Mesenchymal stem cell (in vitro differentiated cells and primary cell): ENCODE measurements around the gene ARVCF.

Source experiments
- DNase-seq: peaks from one replicate; pipeline ENCODE4 v3.0.0-alpha.2; 2013
- H2AFZ ChIP-seq: one replicate; pipeline ENCODE4 v1.6.1; 2013; ENCODE audit warnings: low read depth, mild to moderate bottlenecking, control low read depth, inconsistent platforms, low read length, moderate library complexity
- H2AK5ac ChIP-seq: 2 replicates; pipeline ENCODE4 v1.6.1; 2013; ENCODE audit warnings: low read length, moderate library complexity, mild to moderate bottlenecking, inconsistent platforms; ENCODE audit not compliant: severe bottlenecking
- H2BK120ac ChIP-seq: one replicate; pipeline ENCODE4 v1.6.1; 2013; ENCODE audit warnings: low read depth, mild to moderate bottlenecking, inconsistent platforms, low read length, moderate library complexity
- H2BK12ac ChIP-seq, 2 experiments: one replicate each; pipeline ENCODE4 v1.6.1; 2013; ENCODE audit warnings: inconsistent platforms in 2 of 2, low read length in 2 of 2, mild to moderate bottlenecking in 2 of 2, moderate library complexity in 2 of 2, control low read depth in 1 of 2
- H2BK15ac ChIP-seq: one replicate; pipeline ENCODE4 v1.6.1; 2013; ENCODE audit warnings: mild to moderate bottlenecking, low read depth, inconsistent platforms; ENCODE audit not compliant: poor library complexity, severe bottlenecking
- H2BK5ac ChIP-seq: 2 replicates; pipeline ENCODE4 v1.6.1; 2013; ENCODE audit warnings: low read depth, mild to moderate bottlenecking, low read length, control low read depth, inconsistent platforms; ENCODE audit not compliant: poor library complexity, severe bottlenecking
- H3K14ac ChIP-seq, 2 experiments: one replicate each; pipeline ENCODE4 v1.6.1; 2013; ENCODE audit warnings: inconsistent platforms in 2 of 2, low read length in 2 of 2, control low read depth in 1 of 2, mild to moderate bottlenecking in 1 of 2, moderate library complexity in 1 of 2
- H3K18ac ChIP-seq, 2 experiments: one replicate each; pipeline ENCODE4 v1.6.1; 2013; ENCODE audit warnings: inconsistent platforms in 2 of 2, low read length in 2 of 2, control low read depth in 1 of 2, low read depth in 1 of 2, mild to moderate bottlenecking in 1 of 2
- H3K23ac ChIP-seq, 2 experiments: one replicate each; pipeline ENCODE4 v1.6.1; 2013; ENCODE audit warnings: inconsistent platforms in 2 of 2, low read length in 2 of 2, mild to moderate bottlenecking in 2 of 2, moderate library complexity in 2 of 2, control low read depth in 1 of 2
- H3K27ac ChIP-seq: 2 replicates; pipeline ENCODE4 v1.5.1; 2013; ENCODE audit warnings: mild to moderate bottlenecking, moderate library complexity, low read length, control low read depth, inconsistent platforms; ENCODE audit not compliant: poor library complexity, severe bottlenecking
- H3K27me3 ChIP-seq, 2 experiments: 2 replicates each; pipeline versions ENCODE4 v1.6.1 to v1.7.0; 2013; ENCODE audit warnings: low read length in 2 of 2, mild to moderate bottlenecking in 2 of 2, moderate library complexity in 2 of 2, control low read depth in 1 of 2, inconsistent platforms in 1 of 2; ENCODE audit not compliant: control insufficient read depth in 1 of 2, insufficient read depth in 1 of 2
- H3K36me3 ChIP-seq, 2 experiments: 2 replicates each; pipeline versions ENCODE4 v1.6.1 to v1.7.0; 2013; ENCODE audit warnings: low read length in 2 of 2, control low read depth in 1 of 2, inconsistent platforms in 1 of 2, low read depth in 1 of 2, mild to moderate bottlenecking in 1 of 2; ENCODE audit not compliant: insufficient read depth in 2 of 2, control insufficient read depth in 1 of 2
- H3K4ac ChIP-seq, 2 experiments: one replicate each; pipeline ENCODE4 v1.6.1; 2013; ENCODE audit warnings: inconsistent platforms in 2 of 2, low read length in 2 of 2, mild to moderate bottlenecking in 2 of 2, moderate library complexity in 2 of 2, control low read depth in 1 of 2, low read depth in 1 of 2
- H3K4me1 ChIP-seq: 2 replicates; pipeline ENCODE4 v1.6.1; 2013; ENCODE audit warnings: low read depth, low read length, control low read depth; ENCODE audit not compliant: control insufficient read depth, insufficient read depth
- H3K4me2 ChIP-seq: 2 replicates; pipeline ENCODE4 v1.6.1; 2013; ENCODE audit warnings: low read length, mild to moderate bottlenecking, inconsistent platforms; ENCODE audit not compliant: poor library complexity, severe bottlenecking
- H3K4me3 ChIP-seq, 2 experiments: 2 replicates each; pipeline versions ENCODE4 v1.5.1 to v1.7.0; 2013; ENCODE audit warnings: low read length in 2 of 2, mild to moderate bottlenecking in 2 of 2, control low read depth in 1 of 2, low read depth in 1 of 2; ENCODE audit not compliant: insufficient read depth in 1 of 2
- H3K79me1 ChIP-seq: replicated peaks from 2 replicates; pipeline ENCODE4 v1.6.1; 2013; ENCODE audit warnings: mild to moderate bottlenecking, control low read depth, low read length, inconsistent platforms; ENCODE audit not compliant: poor library complexity, severe bottlenecking
- H3K9ac ChIP-seq: 2 replicates; pipeline ENCODE4 v1.7.0; 2013; ENCODE audit warnings: mild to moderate bottlenecking, low read length, moderate library complexity
- H3K9me3 ChIP-seq: 2 replicates; pipeline ENCODE4 v1.7.0; 2013; ENCODE audit warnings: mild to moderate bottlenecking, low read length; ENCODE audit not compliant: control insufficient read depth
- H4K8ac ChIP-seq: one replicate; pipeline ENCODE4 v1.6.1; 2013; ENCODE audit warnings: inconsistent platforms, mild to moderate bottlenecking, low read length, moderate library complexity
- H4K91ac ChIP-seq: one replicate; pipeline ENCODE4 v1.6.1; 2013; ENCODE audit warnings: mild to moderate bottlenecking, low read length, inconsistent platforms
- WGBS: methylation state at CpG from one replicate; pipeline ENCODE4 v1.1.7; 2013; ENCODE audit warnings: mixed read lengths; 5-methylcytosine and 5-hydroxymethylcytosine counted together

Gene ARVCF

DNA sequence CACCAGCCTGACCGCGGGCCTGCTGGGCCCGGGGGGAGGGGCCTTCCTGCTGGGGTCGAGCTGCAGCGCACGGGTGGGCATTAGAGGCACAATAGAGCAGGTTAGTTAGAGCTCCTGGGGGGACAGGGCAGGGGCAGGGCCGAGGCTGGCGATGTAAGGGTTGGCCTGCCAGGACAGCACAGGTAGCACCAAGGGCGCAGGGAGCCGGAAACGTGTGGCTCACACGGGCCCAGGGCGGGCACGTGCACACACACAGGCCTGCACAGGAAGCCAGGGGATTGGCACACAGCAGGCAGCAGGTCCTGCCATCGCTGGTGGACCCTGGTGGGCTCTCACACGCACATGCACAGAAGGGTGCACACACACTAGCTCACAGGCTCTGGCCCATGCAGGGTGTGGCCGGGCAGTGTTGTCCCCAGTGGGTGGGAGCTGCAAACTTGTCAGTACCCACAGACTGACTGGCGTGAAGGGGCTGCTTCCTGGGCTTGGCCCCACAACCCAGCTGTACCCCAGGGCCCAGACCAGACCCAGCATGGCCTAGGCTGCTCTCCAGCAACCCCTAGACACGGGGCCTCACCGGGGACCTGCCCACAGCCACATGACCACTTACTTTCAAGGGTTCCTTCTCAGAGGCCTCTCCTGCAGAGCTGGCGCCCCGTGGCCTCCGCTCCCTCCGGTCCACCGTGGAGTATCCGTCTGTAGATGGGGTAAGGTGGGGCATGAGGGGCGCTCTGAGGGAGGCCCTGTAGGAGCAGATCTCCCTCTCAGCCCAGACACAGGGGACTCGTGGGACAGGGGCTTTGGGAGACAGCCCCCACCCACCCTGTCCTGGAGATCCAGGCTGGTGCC, 45.1 kb downstream of the ARVCF start:
- no peak overlapping the region for H3K18ac ChIP-seq
- H3K23ac ChIP-seq = no peak overlapping the region
- no peak overlapping the region for H2BK12ac ChIP-seq
- no peak overlapping the region for H4K8ac ChIP-seq
- H3K4me3 ChIP-seq = no peak overlapping the region
- H3K4me2 ChIP-seq = no peak overlapping the region
- no peak overlapping the region for H2BK120ac ChIP-seq
- H3K9ac ChIP-seq = no peak overlapping the region
- WGBS = 88% methylated on average over 26 of the region's 28 CpGs
- H3K4me1 ChIP-seq = peaks cover 26% of the 10 kb centered on the region
- no peak overlapping the region for H2AFZ ChIP-seq
- H2BK15ac ChIP-seq = no peak overlapping the region
- H3K79me1 ChIP-seq = no peaks in the 10 kb centered on the region
- no peaks in the 10 kb centered on the region for H3K9me3 ChIP-seq
- no peak overlapping the region for H2BK5ac ChIP-seq
- DNase-seq = no peak
- H3K27me3 ChIP-seq = peaks cover 0 to 4% of the 10 kb centered on the region in 2 experiments
- H2AK5ac ChIP-seq = no peak overlapping the region
- H3K27ac ChIP-seq = no peak overlapping the region
- H3K4ac ChIP-seq = no peak overlapping the region
- no peak overlapping the region for H4K91ac ChIP-seq
- H3K14ac ChIP-seq = no peak overlapping the region
- peaks cover 30 to 71% of the 10 kb centered on the region in 2 experiments for H3K36me3 ChIP-seq

DNA sequence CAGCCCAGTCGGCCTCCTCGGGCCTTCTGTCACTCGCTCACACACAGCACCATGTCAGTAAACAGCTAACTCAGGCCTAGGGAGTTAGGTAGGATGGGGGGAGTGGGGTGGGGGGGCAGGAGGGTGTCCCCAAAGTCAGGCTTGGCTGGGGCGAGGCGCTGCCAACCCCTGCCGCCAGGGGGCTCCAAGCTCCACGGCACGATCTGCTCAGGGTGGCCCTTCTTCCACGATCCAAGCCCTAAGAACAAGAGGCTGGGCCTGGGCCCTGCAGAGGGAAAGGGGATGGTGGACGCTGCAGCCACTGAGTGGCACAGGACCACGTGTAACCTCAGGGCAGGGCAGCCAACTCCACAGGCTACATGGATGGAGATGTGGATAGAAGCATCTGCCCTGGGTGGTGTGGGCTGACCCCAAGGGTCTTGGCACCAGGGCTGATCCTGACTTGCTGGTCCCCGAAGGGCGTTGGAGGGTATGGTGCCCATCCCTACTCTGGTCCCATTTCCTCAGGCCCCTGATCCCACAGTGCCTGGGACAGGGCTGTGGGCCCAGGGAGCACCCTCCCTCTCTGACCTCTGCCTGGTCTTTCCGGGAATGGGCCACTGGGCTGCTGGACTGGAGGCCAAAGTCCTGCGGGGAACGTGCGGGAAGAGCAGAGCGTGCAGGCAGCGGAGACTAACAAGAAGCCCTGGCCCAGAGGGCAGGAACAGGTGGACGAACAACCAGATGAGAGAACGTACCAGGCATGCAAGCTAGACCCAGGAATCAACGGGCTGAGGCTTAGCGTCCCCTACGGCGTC, 45.9 kb downstream of the ARVCF start:
- Histone ChIP-seq H2BK15ac (no peak overlapping the region), H3K18ac (no peak overlapping the region), H2AFZ (no peak overlapping the region), H3K79me1 (no peaks in the 10 kb centered on the region), H3K14ac (no peak overlapping the region), H4K91ac (no peak overlapping the region), H3K27me3 (no peaks in the 10 kb centered on the region), H4K8ac (no peak overlapping the region), H2BK5ac (no peak overlapping the region), H3K4me1 (peaks cover 23% of the 10 kb centered on the region), H2BK12ac (no peak overlapping the region), H3K36me3 (peaks cover 34 to 72% of the 10 kb centered on the region in 2 experiments), H3K4me3 (no peak overlapping the region), H3K9me3 (no peaks in the 10 kb centered on the region), H2BK120ac (no peak overlapping the region), H3K27ac (no peak overlapping the region), H3K4ac (no peak overlapping the region), H3K4me2 (no peak overlapping the region), H2AK5ac (no peak overlapping the region), H3K9ac (peak overlapping the region; percentile 29), H3K23ac (no peak overlapping the region)
- WGBS = 59% methylated on average over 22 of the region's 25 CpGs
- peak; percentile 59 for DNase-seq

DNA sequence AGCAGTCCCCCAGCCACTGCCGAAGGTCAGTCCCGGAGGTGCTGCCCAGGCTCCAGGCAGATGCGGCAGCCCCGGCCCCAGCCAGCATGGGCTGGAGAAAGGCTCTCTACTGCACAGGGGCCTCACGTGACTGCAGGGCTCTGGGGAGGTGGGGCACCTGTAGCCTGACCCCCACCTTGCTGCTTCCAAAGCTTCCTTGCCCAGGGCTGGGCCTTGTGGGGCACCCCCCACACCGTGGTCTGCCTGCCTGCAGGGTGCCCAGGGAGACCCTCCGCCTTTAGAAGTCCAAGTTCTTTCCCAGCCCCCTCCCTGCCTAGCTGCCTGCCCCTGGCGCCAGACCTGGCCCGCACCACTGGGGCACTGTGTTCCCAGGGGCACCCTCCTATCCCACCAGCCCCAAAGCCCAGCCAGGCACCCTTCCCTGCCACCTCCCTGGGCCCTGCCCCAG, 46.6 kb downstream of the ARVCF start:
- Histone ChIP-seq H2AK5ac (no peak overlapping the region), H3K36me3 (peaks cover 34 to 72% of the 10 kb centered on the region in 2 experiments), H3K4me1 (peaks cover 17% of the 10 kb centered on the region), H3K27me3 (no peaks in the 10 kb centered on the region), H2BK15ac (no peak overlapping the region), H3K9ac (no peak overlapping the region), H3K79me1 (no peaks in the 10 kb centered on the region), H3K18ac (no peak overlapping the region), H3K9me3 (no peaks in the 10 kb centered on the region), H4K8ac (no peak overlapping the region), H3K27ac (no peak overlapping the region), H2AFZ (no peak overlapping the region), H2BK12ac (no peak overlapping the region), H3K14ac (no peak overlapping the region), H4K91ac (no peak overlapping the region), H2BK120ac (no peak overlapping the region), H3K4me3 (no peak overlapping the region), H3K23ac (no peak overlapping the region), H3K4me2 (no peak overlapping the region), H2BK5ac (no peak overlapping the region), H3K4ac (no peak overlapping the region)
- DNase-seq = no peak
- WGBS = 71% methylated on average over 9 of the region's 9 CpGs
